Fibroblast of lung (primary cell): Measurements from ENCODE around the gene CHRM1. TPM values are rescaled to one million over a fixed set of nuclear protein-coding genes. Genes with fewer than 3 reads are reported as not detected.
"Not testable (repeated sequence)": the region's sequence is repeated elsewhere in the genome, so short reads cannot be mapped to it uniquely, and the experiment has no call there.

Experiments used
- DNase-seq, 2 donors: peaks; one replicate each; pipeline versions ENCODE4 v3.0.0 to v3.0.0-alpha.2; 2010; ENCODE audit warnings: low read depth in 2 of 2
- H2AFZ ChIP-seq: 2 replicates; pipeline ENCODE4 v1.5.1; 2012; ENCODE audit warnings: low read length, control low read depth, inconsistent platforms
- H3K27ac ChIP-seq: 2 replicates; pipeline ENCODE4 v1.5.1; 2011; ENCODE audit warnings: low read length, control low read depth; ENCODE audit not compliant: insufficient read depth
- H3K27me3 ChIP-seq: 2 replicates; pipeline ENCODE4 v1.5.1; 2011; ENCODE audit warnings: mild to moderate bottlenecking, low read length; ENCODE audit not compliant: control insufficient read depth, insufficient read depth
- H3K36me3 ChIP-seq: 2 replicates; pipeline ENCODE4 v1.5.1; 2011; ENCODE audit warnings: low read length; ENCODE audit not compliant: control insufficient read depth, insufficient read depth
- H3K4me1 ChIP-seq: 2 replicates; pipeline ENCODE4 v1.5.1; 2011; ENCODE audit warnings: low read length; ENCODE audit not compliant: control insufficient read depth, insufficient read depth; ENCODE audit errors: extremely low read depth
- H3K4me2 ChIP-seq: 2 replicates; pipeline ENCODE4 v1.5.1; 2011; ENCODE audit warnings: low read length, control low read depth; ENCODE audit not compliant: insufficient read depth; ENCODE audit errors: extremely low read depth
- H3K4me3 ChIP-seq, 4 experiments: fragments of 200-600 bp in 1 of 4; sonication (generic) in 1 of 4; replicated peaks in 1 of 4; 2 replicates each; pipeline ENCODE4 v1.5.1; 2011 to 2016; ENCODE audit warnings: low read length in 4 of 4, low read depth in 3 of 4, mild to moderate bottlenecking in 3 of 4, control low read depth in 2 of 4, inconsistent platforms in 1 of 4, mixed read lengths in 1 of 4; ENCODE audit not compliant: insufficient read depth in 1 of 4; ENCODE audit errors: control extremely low read depth in 1 of 4
- H3K79me2 ChIP-seq: 2 replicates; pipeline ENCODE4 v1.5.1; 2012; ENCODE audit warnings: mild to moderate bottlenecking, low read length, inconsistent platforms; ENCODE audit not compliant: control insufficient read depth, insufficient read depth
- H3K9ac ChIP-seq: 2 replicates; pipeline ENCODE4 v1.5.1; 2011; ENCODE audit warnings: mild to moderate bottlenecking, low read length, control low read depth; ENCODE audit not compliant: insufficient read depth
- H3K9me3 ChIP-seq: 2 replicates; pipeline ENCODE4 v1.5.1; 2012; ENCODE audit warnings: low read depth, low read length; ENCODE audit not compliant: control insufficient read depth, insufficient read depth
- H4K20me1 ChIP-seq: 2 replicates; pipeline ENCODE4 v1.5.1; 2011; ENCODE audit warnings: low read length; ENCODE audit not compliant: control insufficient read depth, insufficient read depth; ENCODE audit errors: extremely low read depth
- CTCF ChIP-seq, 2 donors: IDR thresholded peaks in 1 of 2; conservative IDR thresholded peaks in 1 of 2; 1 replicate in 1 of 2; 2 replicates in 1 of 2; pipeline ENCODE4 v1.5.1; 2011 to 2012; ENCODE audit warnings: low read length in 2 of 2, control low read depth in 1 of 2, inconsistent platforms in 1 of 2, low read depth in 1 of 2, mild to moderate bottlenecking in 1 of 2
- EZH2 ChIP-seq: IDR thresholded peaks from 2 replicates; pipeline ENCODE4 v1.5.1; 2012; ENCODE audit warnings: low read length, control low read depth, mild to moderate bottlenecking; ENCODE audit errors: missing control alignments
- polyA plus RNA-seq, 2 donors: library from polyadenylated mRNA; depleted of rRNA in 1 of 2; stranded (reverse) in 1 of 2; unstranded in 1 of 2; fragments of >200 nt; gene quantifications; 2 replicates each; pipeline ENCODE4 v1.2.1, GENCODE V29; 2011 to 2012; ENCODE audit warnings: missing spikeins in 1 of 2
- total RNA-seq: library from RNA; depleted of rRNA; stranded (reverse); fragments of >200 nt; gene quantifications from 2 replicates; pipeline ENCODE4 v1.2.1, GENCODE V29; 2014

Gene CHRM1
- total and polyA plus RNA-seq, 2 donors (not counting 1 experiment from before 2014, with no cell fraction given), result not detected

DNA sequence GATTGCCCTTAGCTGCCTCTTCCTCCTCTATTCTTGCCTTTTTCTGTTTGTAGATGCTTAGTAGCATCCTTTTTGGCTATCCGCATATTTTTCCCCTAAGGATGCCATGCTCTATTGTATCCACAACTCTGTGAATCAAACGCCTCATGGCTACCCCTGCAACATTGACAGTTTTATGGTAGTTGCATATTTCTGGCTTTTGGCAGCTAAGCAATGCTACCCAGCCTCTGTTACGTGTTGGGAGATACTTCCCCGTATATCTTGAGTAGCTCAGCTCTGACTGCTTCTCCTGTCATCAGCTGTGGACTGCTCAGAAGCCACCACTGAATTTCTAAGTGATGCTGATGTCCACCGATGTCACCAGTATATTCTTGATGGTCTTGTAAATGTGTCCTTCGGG lies 55.5 kb downstream of the CHRM1 start:
- no peak overlapping the region for H3K4me2 ChIP-seq
- no peaks in the 10 kb centered on the region for H3K27me3 ChIP-seq
- H3K36me3 ChIP-seq, result no peaks in the 10 kb centered on the region
- H2AFZ ChIP-seq, result no peak overlapping the region
- DNase-seq, result no peak
- H3K9ac ChIP-seq, result no peak overlapping the region
- H3K27ac ChIP-seq, result no peak overlapping the region
- H3K4me1 ChIP-seq, result no peaks in the 10 kb centered on the region
- H3K79me2 ChIP-seq, result no peaks in the 10 kb centered on the region
- H3K9me3 ChIP-seq, result no peaks in the 10 kb centered on the region
- no peak overlapping the region for H3K4me3 ChIP-seq
- no peak for TF ChIP-seq CTCF (conservative IDR thresholded peaks at IDR 0.05 in 1 of 2, IDR thresholded peaks at IDR 0.05 in 1 of 2; ENCODE audit: low read depth in 1 of 2, low read length in 2 of 2)
- no peak for TF ChIP-seq EZH2
- H4K20me1 ChIP-seq, result no peaks in the 10 kb centered on the region

DNA sequence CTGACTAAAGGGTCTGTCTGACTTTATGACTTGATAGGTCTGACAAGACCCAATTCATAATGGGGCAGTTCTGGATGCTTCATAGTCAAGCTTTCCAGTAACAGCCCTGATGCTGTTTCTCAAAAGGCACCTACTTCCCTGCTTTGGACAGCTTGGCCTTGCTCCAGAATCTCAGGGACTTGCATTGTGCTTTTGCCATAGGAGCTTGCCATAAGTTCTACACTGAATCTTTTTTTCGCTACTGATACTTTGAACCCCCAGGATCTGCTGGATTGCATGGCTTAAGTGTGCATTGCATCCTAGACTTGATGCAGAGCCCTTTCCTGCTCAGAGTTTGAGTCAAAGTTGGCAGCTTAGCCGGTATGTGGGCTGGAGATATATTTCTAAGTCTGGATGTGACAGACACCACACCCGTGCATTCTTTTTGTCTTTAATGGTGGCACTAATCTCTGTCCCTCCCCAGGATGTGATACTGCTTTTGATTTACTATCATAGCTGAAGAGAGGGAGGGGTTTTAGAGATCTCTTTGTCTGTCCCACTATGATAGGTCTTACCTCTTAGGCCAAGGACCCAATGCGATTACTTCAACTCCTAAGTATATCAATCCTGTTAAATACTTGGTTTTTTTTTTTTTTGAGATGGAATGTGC lies 57.4 kb downstream of the CHRM1 start:
- H3K27me3 ChIP-seq, result no peaks in the 10 kb centered on the region
- H3K79me2 ChIP-seq, result no peaks in the 10 kb centered on the region
- no peak overlapping the region for H2AFZ ChIP-seq
- H3K27ac ChIP-seq, result no peak overlapping the region
- H3K9ac ChIP-seq, result no peak overlapping the region
- no peak overlapping the region for H3K4me3 ChIP-seq
- H3K9me3 ChIP-seq, result no peaks in the 10 kb centered on the region
- H4K20me1 ChIP-seq, result no peaks in the 10 kb centered on the region
- peak in 1 of 2 donors; percentile 15 for DNase-seq
- no peaks in the 10 kb centered on the region for H3K36me3 ChIP-seq
- H3K4me2 ChIP-seq, result no peak overlapping the region
- no peak for TF ChIP-seq EZH2
- TF ChIP-seq CTCF (conservative IDR thresholded peaks at IDR 0.05 in 1 of 2, IDR thresholded peaks at IDR 0.05 in 1 of 2; ENCODE audit: low read depth in 1 of 2, low read length in 2 of 2), result no peak
- H3K4me1 ChIP-seq, result no peaks in the 10 kb centered on the region

DNA sequence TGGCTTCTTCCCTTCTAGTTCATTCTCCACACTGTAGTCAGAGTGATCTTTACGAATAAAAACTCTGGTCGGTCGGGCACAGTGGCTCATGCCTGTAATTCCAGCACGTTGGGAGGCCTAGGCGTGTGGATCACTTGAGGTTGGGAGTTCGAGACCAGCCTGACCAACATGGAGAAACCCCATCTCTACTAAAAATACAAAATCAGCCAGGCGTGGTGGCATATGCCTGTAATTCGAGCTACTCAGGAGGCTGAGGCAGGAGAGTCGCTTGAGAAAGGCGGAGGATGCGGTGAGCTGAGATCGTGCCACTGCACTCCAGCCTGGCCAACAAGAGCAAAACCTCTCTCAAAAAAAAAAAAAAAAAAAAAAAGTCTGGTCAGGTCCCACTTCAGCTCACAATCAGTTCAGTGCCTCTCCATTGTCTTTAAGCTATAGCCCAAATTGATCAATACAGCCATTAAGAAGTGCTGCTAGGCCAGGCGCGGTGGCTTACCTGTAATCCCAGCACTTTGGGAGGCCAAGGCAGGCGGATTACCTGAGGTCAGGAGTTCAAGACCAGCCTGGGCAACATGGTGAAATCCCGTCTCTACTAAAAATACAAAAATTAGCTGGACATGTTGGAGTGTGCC lies 59.5 kb downstream of the CHRM1 start:
- H3K79me2 ChIP-seq, H3K27me3 ChIP-seq, H3K27ac ChIP-seq, H3K9ac ChIP-seq, H4K20me1 ChIP-seq, H3K9me3 ChIP-seq, H3K4me3 ChIP-seq, H2AFZ ChIP-seq, H3K4me2 ChIP-seq, DNase-seq, H3K4me1 ChIP-seq, H3K36me3 ChIP-seq: not testable (repeated sequence)
